ENCODE results near the gene EDC3. TPM values are rescaled to one million over a fixed set of nuclear protein-coding genes. Genes with fewer than 3 reads are reported as not detected.
A peak's percentile ranks its signal among the peaks of the same experiment; 100 is the strongest.

The EDC3 gene
- total RNA-seq, 1 donor from 2014 or later: 11.0 TPM

DNA sequence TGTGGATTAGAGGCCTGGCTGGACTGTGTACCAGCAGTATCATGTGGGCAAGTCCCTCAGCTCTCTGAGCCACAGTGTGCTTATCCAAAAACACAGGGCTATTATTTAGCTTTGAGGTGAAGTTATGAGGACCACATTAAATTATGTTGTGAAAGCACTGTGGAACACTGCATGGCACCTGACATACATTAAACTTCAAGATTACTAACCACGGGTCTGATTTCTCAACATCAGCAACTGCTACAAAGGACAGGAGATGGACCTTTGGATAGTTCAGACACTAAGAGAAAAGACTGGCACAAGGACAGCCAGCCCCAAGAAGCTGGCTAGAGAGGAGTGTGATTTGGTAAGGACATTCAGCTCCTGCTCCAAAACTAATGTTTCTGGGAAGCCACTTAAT lies 58.8 kb downstream of the EDC3 start:
- no peak for DNase-seq (ENCODE audit: low read depth)
- no peak overlapping the region for H3K4me3 ChIP-seq (ENCODE audit: low read depth, low read length)
- TF ChIP-seq, protein P1, sequence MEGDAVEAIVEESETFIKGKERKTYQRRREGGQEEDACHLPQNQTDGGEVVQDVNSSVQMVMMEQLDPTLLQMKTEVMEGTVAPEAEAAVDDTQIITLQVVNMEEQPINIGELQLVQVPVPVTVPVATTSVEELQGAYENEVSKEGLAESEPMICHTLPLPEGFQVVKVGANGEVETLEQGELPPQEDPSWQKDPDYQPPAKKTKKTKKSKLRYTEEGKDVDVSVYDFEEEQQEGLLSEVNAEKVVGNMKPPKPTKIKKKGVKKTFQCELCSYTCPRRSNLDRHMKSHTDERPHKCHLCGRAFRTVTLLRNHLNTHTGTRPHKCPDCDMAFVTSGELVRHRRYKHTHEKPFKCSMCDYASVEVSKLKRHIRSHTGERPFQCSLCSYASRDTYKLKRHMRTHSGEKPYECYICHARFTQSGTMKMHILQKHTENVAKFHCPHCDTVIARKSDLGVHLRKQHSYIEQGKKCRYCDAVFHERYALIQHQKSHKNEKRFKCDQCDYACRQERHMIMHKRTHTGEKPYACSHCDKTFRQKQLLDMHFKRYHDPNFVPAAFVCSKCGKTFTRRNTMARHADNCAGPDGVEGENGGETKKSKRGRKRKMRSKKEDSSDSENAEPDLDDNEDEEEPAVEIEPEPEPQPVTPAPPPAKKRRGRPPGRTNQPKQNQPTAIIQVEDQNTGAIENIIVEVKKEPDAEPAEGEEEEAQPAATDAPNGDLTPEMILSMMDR (conservative IDR thresholded peaks at IDR 0.05; ENCODE audit: low read depth, low read length): no peak

DNA sequence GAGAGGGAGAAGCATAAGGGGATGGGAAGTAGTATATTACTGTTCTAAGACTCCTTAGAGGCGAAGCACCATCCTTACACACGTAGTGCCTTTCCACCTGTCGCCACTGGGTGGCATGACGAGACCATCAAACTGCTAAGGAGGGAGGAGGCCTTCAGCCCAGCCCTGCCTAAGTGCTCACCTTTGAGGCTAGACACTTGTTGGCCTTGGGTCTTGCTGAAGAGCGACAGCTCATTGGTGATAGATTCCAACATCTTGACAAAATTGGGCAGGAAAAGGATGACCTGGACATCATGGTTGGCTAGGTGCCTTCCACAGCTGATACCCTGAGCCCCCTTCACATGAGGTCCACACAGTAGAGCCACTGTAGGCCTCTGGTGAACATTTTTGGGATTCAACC lies 60.6 kb downstream of the EDC3 start:
- TF ChIP-seq, protein P1 (conservative IDR thresholded peaks at IDR 0.05; ENCODE audit: low read depth, low read length): peak; percentile 95
- DNase-seq (ENCODE audit: low read depth): no peak
- H3K4me3 ChIP-seq (ENCODE audit: low read depth, low read length): no peak overlapping the region

DNA sequence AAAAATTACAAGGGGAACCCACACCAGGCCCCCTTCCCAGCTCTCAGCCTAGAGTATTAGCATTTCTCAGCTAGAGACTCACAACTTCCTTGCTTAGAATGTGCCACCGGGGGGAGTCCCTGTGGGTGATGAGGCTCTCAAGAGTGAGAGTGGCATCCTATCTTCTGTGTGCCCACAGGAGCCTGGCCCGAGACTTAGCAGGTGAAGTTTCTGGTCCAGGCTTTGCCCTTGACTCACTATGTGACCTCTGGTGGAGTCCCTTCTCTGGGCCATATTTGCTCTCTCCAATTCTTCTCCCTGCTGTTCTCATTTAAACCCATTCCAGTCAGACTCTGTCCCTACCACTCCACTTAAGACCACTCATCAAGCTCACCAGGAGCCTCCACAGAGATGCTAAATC lies 62.0 kb downstream of the EDC3 start:
- DNase-seq (ENCODE audit: low read depth): no peak
- TF ChIP-seq, protein P1 (conservative IDR thresholded peaks at IDR 0.05; ENCODE audit: low read depth, low read length): peak; percentile 18
- no peak overlapping the region for H3K4me3 ChIP-seq (ENCODE audit: low read depth, low read length)

DNA sequence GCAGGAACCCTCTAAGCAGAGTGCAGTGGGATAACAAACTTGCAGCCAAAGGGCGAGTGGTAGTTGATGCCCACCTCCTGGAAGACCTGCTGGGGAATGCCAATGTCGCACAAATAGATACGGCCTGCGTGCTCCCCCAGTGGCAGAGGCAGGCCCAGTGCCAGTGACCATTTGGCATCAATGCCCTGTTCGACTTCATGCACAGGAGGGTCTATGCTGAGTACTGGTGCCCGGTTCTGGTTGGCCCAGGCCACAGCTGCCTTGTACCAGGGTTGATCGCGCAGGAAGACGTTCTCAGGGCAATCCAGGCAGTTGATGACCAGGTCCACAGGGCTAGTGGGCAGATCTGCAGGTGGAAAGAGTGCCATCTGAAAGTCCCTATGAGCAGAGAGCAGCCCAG lies 63.2 kb downstream of the EDC3 start:
- DNase-seq (ENCODE audit: low read depth): no peak
- no peak overlapping the region for H3K4me3 ChIP-seq (ENCODE audit: low read depth, low read length)
- TF ChIP-seq, protein P1 (conservative IDR thresholded peaks at IDR 0.05; ENCODE audit: low read depth, low read length): no peak

DNA sequence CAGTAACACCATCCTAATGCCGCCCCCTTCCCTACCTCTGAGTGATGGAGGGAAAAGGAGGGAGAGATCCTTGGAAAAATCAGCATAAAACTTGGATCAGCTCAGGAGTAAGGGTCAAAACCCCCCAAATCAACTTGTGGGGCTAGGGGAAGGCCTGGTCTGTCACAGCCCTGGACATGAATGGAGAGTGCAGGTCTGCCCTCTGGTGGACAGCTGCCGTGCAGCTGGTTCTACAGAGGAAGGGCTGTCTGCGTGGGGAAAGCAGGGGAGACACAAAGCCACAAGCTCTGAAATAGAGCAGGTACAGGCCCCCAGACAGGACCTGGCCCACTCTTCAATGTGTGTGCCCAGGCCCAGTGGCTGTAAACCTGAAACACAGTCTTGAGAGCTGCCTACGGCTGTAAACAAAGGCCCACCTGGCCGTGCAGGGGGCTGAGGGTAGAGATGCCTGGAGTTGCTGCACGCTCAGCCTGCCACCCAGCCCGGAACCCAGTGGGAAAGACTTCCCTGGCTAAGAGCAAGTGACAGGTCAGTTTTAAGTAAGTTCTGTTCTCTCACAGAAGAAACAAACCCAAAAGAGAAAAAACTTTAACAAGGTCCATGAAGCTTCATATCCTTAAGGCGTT lies 63.8 kb downstream of the EDC3 start:
- no peak overlapping the region for H3K4me3 ChIP-seq (ENCODE audit: low read depth, low read length)
- no peak for DNase-seq (ENCODE audit: low read depth)
- TF ChIP-seq, protein P1 (conservative IDR thresholded peaks at IDR 0.05; ENCODE audit: low read depth, low read length): peak; percentile 92

DNA sequence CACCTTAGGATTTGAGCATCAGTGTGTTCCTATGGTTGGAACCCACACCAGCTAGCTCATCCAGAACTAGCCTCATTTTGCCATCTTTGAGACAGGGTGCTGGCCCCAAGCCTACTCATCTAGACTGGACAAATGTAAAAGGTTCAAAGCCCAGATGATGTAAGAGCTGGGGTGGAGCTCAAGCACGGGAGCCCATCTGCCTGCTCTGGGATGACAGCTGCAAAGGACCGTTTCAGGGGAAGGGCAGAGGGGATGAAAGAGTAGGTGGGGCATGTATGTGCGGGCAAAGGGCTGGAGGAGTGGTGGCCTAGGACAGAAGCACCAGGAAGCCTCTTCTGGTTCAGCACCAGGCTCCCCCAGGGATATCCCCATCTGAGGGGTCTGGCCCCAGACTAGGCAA lies 64.4 kb downstream of the EDC3 start:
- TF ChIP-seq, protein P1 (conservative IDR thresholded peaks at IDR 0.05; ENCODE audit: low read depth, low read length): no peak
- H3K4me3 ChIP-seq (ENCODE audit: low read depth, low read length): no peak overlapping the region
- no peak for DNase-seq (ENCODE audit: low read depth)

DNA sequence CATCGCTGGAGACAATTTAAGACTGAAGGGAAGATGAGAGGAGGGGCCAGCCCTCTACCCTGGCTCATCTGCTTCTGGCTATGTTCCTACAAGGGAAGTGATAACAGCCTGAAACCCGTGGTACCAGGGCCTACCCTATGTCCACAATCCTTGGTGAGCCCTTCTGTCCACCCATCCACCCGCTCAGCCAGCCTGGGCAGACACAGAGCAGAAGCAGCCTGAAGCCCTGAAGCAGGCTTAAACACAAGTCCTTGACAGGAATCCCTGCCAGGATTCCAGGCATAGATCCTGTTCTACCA lies 64.8 kb downstream of the EDC3 start:
- TF ChIP-seq, protein P1 (conservative IDR thresholded peaks at IDR 0.05; ENCODE audit: low read depth, low read length): no peak
- no peak overlapping the region for H3K4me3 ChIP-seq (ENCODE audit: low read depth, low read length)
- no peak for DNase-seq (ENCODE audit: low read depth)
